Effector memory CD8-positive, alpha-beta T cell (primary cell): ENCODE data around the gene GDE1.
A peak's percentile ranks its signal among the peaks of the same experiment; 100 is the strongest.
"Not testable (repeated sequence)": the region's sequence is repeated elsewhere in the genome, so short reads cannot be mapped to it uniquely, and the experiment has no call there.

Source experiments
- ATAC-seq: fragments of 150-1000 bp; cut with Tn5 transposase; replicated peaks from 2 replicates; pipeline ENCODE4 v1.10.0; 2021; ENCODE audit warnings: mild to moderate bottlenecking, moderate library complexity
- DNase-seq, 3 experiments: peaks; one replicate each; pipeline ENCODE4 v3.0.0; 2021
- H3K27ac Mint-ChIP-seq, 2 donors: one replicate each; pipeline ENCODE4 v1.8.0; 2022; ENCODE audit warnings: mild to moderate bottlenecking in 2 of 2, mixed read lengths in 2 of 2, moderate library complexity in 2 of 2
- H3K27me3 Mint-ChIP-seq, 2 donors: one replicate each; pipeline ENCODE4 v1.8.0; 2022; ENCODE audit warnings: mixed read lengths in 2 of 2
- H3K36me3 Mint-ChIP-seq: one replicate; pipeline ENCODE4 v1.8.0; 2022; ENCODE audit warnings: mild to moderate bottlenecking, moderate library complexity, mixed read lengths; ENCODE audit not compliant: insufficient read depth
- H3K4me1 Mint-ChIP-seq, 2 donors: one replicate each; pipeline ENCODE4 v1.8.0; 2022; ENCODE audit warnings: low read depth in 2 of 2, mixed read lengths in 2 of 2
- H3K4me3 Mint-ChIP-seq, 2 donors: one replicate each; pipeline ENCODE4 v1.8.0; 2022; ENCODE audit warnings: mild to moderate bottlenecking in 2 of 2, mixed read lengths in 2 of 2, moderate library complexity in 2 of 2
- H3K9me3 Mint-ChIP-seq, 2 donors: one replicate each; pipeline ENCODE4 v1.8.0; 2022; ENCODE audit warnings: mixed read lengths in 2 of 2
- total RNA-seq, 9 experiments: gene quantifications; one replicate each; lab custom pipeline; 2026; lab: John Stamatoyannopoulos, UW

Gene GDE1
- total RNA-seq: 31.5 to 76.7 (median 55.6) reads per million in 9 experiments

GRCh38 chr16:19521471-19522396 lies at the start of gene GDE1:
TSS of gene GDE1 (minus strand) at chr16:19522098. CDS start at chr16:19521964, 134 bp downstream.
- Mint-ChIP-seq H3K27me3 (no peaks in the 10 kb centered on the region), H3K27ac (peak within 1 kb of the TSS; percentile 93 to 95), H3K9me3 (no peaks in the 10 kb centered on the region), H3K4me1 (peaks cover 45 to 56% of the 10 kb centered on the region in 2 donors), H3K4me3 (peak within 1 kb of the TSS; percentile 95 to 98), H3K36me3 (peaks cover 24% of the 10 kb centered on the region)
- peak; percentile 85 for DNase-seq
- peak; percentile 70 for ATAC-seq

GRCh38 chr16:19567560-19567959 lies 45.7 kb upstream of the GDE1 start:
- Mint-ChIP-seq H3K4me3 (no peak overlapping the region), H3K27ac (no peak overlapping the region), H3K27me3 (no peaks in the 10 kb centered on the region), H3K36me3 (peaks cover 45% of the 10 kb centered on the region), H3K9me3 (no peaks in the 10 kb centered on the region), H3K4me1 (peaks cover 0 to 5% of the 10 kb centered on the region in 2 donors)
- ATAC-seq (no peak), DNase-seq (no peak)

GRCh38 chr16:19566362-19566761 lies 44.5 kb upstream of the GDE1 start:
- Mint-ChIP-seq H3K36me3 (peaks cover 37% of the 10 kb centered on the region), H3K27me3 (no peaks in the 10 kb centered on the region), H3K4me3 (no peak overlapping the region), H3K4me1 (peaks cover 0 to 5% of the 10 kb centered on the region in 2 donors), H3K27ac (no peak overlapping the region), H3K9me3 (no peaks in the 10 kb centered on the region)
- DNase-seq (no peak), ATAC-seq (no peak)

- Mint-ChIP-seq H3K9me3 (no peaks in the 10 kb centered on the region), H3K4me3 (no peak overlapping the region), H3K4me1 (peaks cover 0 to 5% of the 10 kb centered on the region in 2 donors), H3K27ac (peak overlapping the region; percentile 66 to 67), H3K36me3 (peaks cover 21% of the 10 kb centered on the region), H3K27me3 (no peaks in the 10 kb centered on the region)
- DNase-seq: no peak
- ATAC-seq: no peak
These were observed 41.5 kb upstream of the GDE1 start for GRCh38 chr16:19563377-19563776.

GRCh38 chr16:19560078-19560477 lies 38.2 kb upstream of the GDE1 start:
- Mint-ChIP-seq H3K4me1 (peaks cover 7 to 12% of the 10 kb centered on the region in 2 donors), H3K27ac (no peak overlapping the region), H3K36me3 (peaks cover 7% of the 10 kb centered on the region), H3K9me3 (no peaks in the 10 kb centered on the region), H3K4me3 (no peak overlapping the region), H3K27me3 (no peaks in the 10 kb centered on the region)
- ATAC-seq: no peak
- DNase-seq: no peak

- Mint-ChIP-seq H3K27me3 (no peaks in the 10 kb centered on the region), H3K27ac (no peak overlapping the region), H3K4me1 (peaks cover 12 to 16% of the 10 kb centered on the region in 2 donors), H3K4me3 (no peak overlapping the region), H3K36me3 (peaks cover 9% of the 10 kb centered on the region), H3K9me3 (no peaks in the 10 kb centered on the region)
- ATAC-seq: no peak
- DNase-seq: peak; percentile 35 to 42 (median 37)
These were observed 37.5 kb upstream of the GDE1 start for GRCh38 chr16:19559242-19559910.

- Mint-ChIP-seq H3K4me3 (peak overlapping the region; percentile 94 to 95), H3K27me3 (no peaks in the 10 kb centered on the region), H3K27ac (peak overlapping the region; percentile 95 to 96), H3K4me1 (peaks cover 9 to 16% of the 10 kb centered on the region in 2 donors), H3K36me3 (peaks cover 9% of the 10 kb centered on the region), H3K9me3 (no peaks in the 10 kb centered on the region)
- DNase-seq: peak in 2 of 3 experiments; percentile 6 to 9
- ATAC-seq: no peak
These were observed 34.3 kb upstream of the GDE1 start for GRCh38 chr16:19555938-19556771.

GRCh38 chr16:19555186-19555937 lies 33.5 kb upstream of the GDE1 start, which contains the start of gene VPS35L:
TSS of gene VPS35L (plus strand) at chr16:19555703. CDS start at chr16:19555730, 27 bp downstream.
- DNase-seq (peak; percentile 95 to 97 (median 96)), ATAC-seq (peak; percentile 93)
- Mint-ChIP-seq H3K4me3 (peak within 1 kb of the TSS; percentile 94 to 95), H3K9me3 (no peaks in the 10 kb centered on the region), H3K27ac (peak within 1 kb of the TSS; percentile 95 to 96), H3K36me3 (peaks cover 9% of the 10 kb centered on the region), H3K27me3 (no peaks in the 10 kb centered on the region), H3K4me1 (peaks cover 9 to 16% of the 10 kb centered on the region in 2 donors)

- DNase-seq: no peak
- no peak overlapping the region for H3K4me3 Mint-ChIP-seq
- no peaks in the 10 kb centered on the region for H3K27me3 Mint-ChIP-seq
- H3K36me3 Mint-ChIP-seq: peaks cover 10% of the 10 kb centered on the region
- H3K9me3 Mint-ChIP-seq: no peaks in the 10 kb centered on the region
- no peak overlapping the region for H3K27ac Mint-ChIP-seq
- ATAC-seq: no peak
- peaks cover under 1% of the 10 kb centered on the region in 2 donors for H3K4me1 Mint-ChIP-seq
These were observed 27.8 kb upstream of the GDE1 start for GRCh38 chr16:19549673-19550072.

GRCh38 chr16:19548144-19548543 lies 26.2 kb upstream of the GDE1 start:
- Mint-ChIP-seq H3K9me3 (no peaks in the 10 kb centered on the region), H3K4me1 (no peaks in the 10 kb centered on the region), H3K27ac (no peak overlapping the region), H3K27me3 (no peaks in the 10 kb centered on the region), H3K4me3 (no peak overlapping the region), H3K36me3 (peaks cover 15% of the 10 kb centered on the region)
- no peak for DNase-seq
- ATAC-seq: no peak

- Mint-ChIP-seq H3K27ac (peak overlapping the region in 1 of 2 donors; percentile 49), H3K36me3 (peaks cover 26% of the 10 kb centered on the region)
- H3K4me1 Mint-ChIP-seq, DNase-seq, H3K27me3 Mint-ChIP-seq, H3K4me3 Mint-ChIP-seq, ATAC-seq, H3K9me3 Mint-ChIP-seq: not testable (repeated sequence)
These were observed 21.5 kb upstream of the GDE1 start for GRCh38 chr16:19543278-19543996.
